GM12878 (cell line): ENCODE data around the gene SLC35F6.

ENCODE experiments used
- ASH2L ChIP-seq: fragments of 300-600, 200-600 bp; sonication (generic); IDR thresholded peaks from 2 replicates; pipeline ENCODE4 v1.6.1; 2017; ENCODE audit warnings: low read depth, mild to moderate bottlenecking, borderline replicate concordance
- BHLHE40 ChIP-seq, 2 experiments: fragments of 450-650 bp in 1 of 2; IDR thresholded peaks; 2 replicates each; pipeline ENCODE4 v1.6.1; 2011 to 2017; ENCODE audit warnings: low read depth in 2 of 2, borderline replicate concordance in 1 of 2, improper control_type of control experiment in 1 of 2, low read length in 1 of 2, mild to moderate bottlenecking in 1 of 2
- CEBPZ ChIP-seq: fragments of 150-350 bp; IDR thresholded peaks from 2 replicates; pipeline ENCODE4 v1.6.1; 2016; ENCODE audit warnings: low read depth, low read length
- CTCF ChIP-seq, 3 experiments: IDR thresholded peaks in 2 of 3; conservative IDR thresholded peaks in 1 of 3; 2 replicates each; pipeline ENCODE4 v1.5.1; 2011; ENCODE audit warnings: low read depth in 3 of 3, low read length in 3 of 3, mild to moderate bottlenecking in 3 of 3, control low read depth in 2 of 3, moderate library complexity in 2 of 3, inconsistent platforms in 1 of 3, mixed read lengths in 1 of 3; ENCODE audit not compliant: control insufficient read depth in 2 of 3, insufficient read depth in 1 of 3; ENCODE audit errors: extremely low read depth in 1 of 3
- CUX1 ChIP-seq: IDR thresholded peaks from 2 replicates; pipeline ENCODE4 v1.6.1; 2012; ENCODE audit warnings: improper control_type of control experiment, low read depth, low read length; ENCODE audit not compliant: insufficient replicate concordance
- EZH2 ChIP-seq: IDR thresholded peaks from 2 replicates; pipeline ENCODE4 v1.6.1; 2012; ENCODE audit warnings: low read depth, mild to moderate bottlenecking, control low read depth, inconsistent platforms, low read length, borderline replicate concordance; ENCODE audit not compliant: control insufficient read depth
- JUNB ChIP-seq: IDR thresholded peaks from 2 replicates; pipeline ENCODE4 v1.6.1; 2016; ENCODE audit warnings: antibody characterized with exemption, mild to moderate bottlenecking
- MTA2 ChIP-seq: fragments of 450-650 bp; IDR thresholded peaks from 2 replicates; pipeline ENCODE4 v1.6.1; 2016; ENCODE audit warnings: low read depth, mild to moderate bottlenecking, moderate library complexity
- MYC ChIP-seq: IDR thresholded peaks from 2 replicates; pipeline ENCODE4 v1.6.1; 2011; ENCODE audit warnings: mild to moderate bottlenecking, low read length, moderate library complexity, inconsistent platforms; ENCODE audit not compliant: insufficient read depth, insufficient replicate concordance, insufficient read length, severe bottlenecking
- POLR2AphosphoS5 ChIP-seq: IDR thresholded peaks from 2 replicates; pipeline ENCODE4 v1.6.1; 2011; ENCODE audit warnings: mild to moderate bottlenecking, low read length, inconsistent platforms
- RCOR1 ChIP-seq: conservative IDR thresholded peaks from 2 replicates; pipeline ENCODE4 v1.6.1; 2012; ENCODE audit warnings: low read depth, low read length, improper control_type of control experiment
- SMC3 ChIP-seq: IDR thresholded peaks from 2 replicates; pipeline ENCODE4 v1.6.1; 2011; ENCODE audit warnings: low read length, improper control_type of control experiment, borderline replicate concordance
- TAF1 ChIP-seq: IDR thresholded peaks from 2 replicates; pipeline ENCODE4 v1.6.1; 2011; ENCODE audit warnings: mild to moderate bottlenecking, low read depth, low read length, borderline replicate concordance
- ZNF217 ChIP-seq: fragments of 450-650 bp; IDR thresholded peaks from 2 replicates; pipeline ENCODE4 v1.6.1; 2017; ENCODE audit warnings: antibody characterized with exemption, mild to moderate bottlenecking

GRCh38 chr2:26746934-26747333 lies 17.1 kb upstream of the SLC35F6 start:
- TF ChIP-seq MTA2 (no peak), CTCF (IDR thresholded peaks at IDR 0.05 in 2 of 3, conservative IDR thresholded peaks at IDR 0.05 in 1 of 3; ENCODE audit: control insufficient read depth in 2 of 3, extremely low read depth in 1 of 3, insufficient read depth in 1 of 3, low read depth in 3 of 3, low read length in 3 of 3) (no peak), BHLHE40 (IDR thresholded peaks at IDR 0.05; ENCODE audit: borderline replicate concordance in 1 of 2, low read depth in 2 of 2, low read length in 1 of 2) (no peak), POLR2AphosphoS5 (no peak), JUNB (no peak), RCOR1 (no peak), ASH2L (no peak), MYC (no peak), ZNF217 (no peak), CUX1 (no peak), EZH2 (no peak), TAF1 (no peak), SMC3 (no peak), CEBPZ (no peak)
